ENCODE measurements around the gene ARHGAP26.

Gene ARHGAP26

GRCh38 chr5:142954455-142954854, 184.3 kb downstream of the ARHGAP26 start:
- Histone ChIP-seq H3K4me2 (ENCODE audit: low read length) (no peak overlapping the region), H4K20me1 (ENCODE audit: insufficient read depth, low read length) (no peaks in the 10 kb centered on the region), H3K4me3 (ENCODE audit: low read depth, low read length, poor library complexity, severe bottlenecking) (no peak overlapping the region), H3K4me1 (ENCODE audit: insufficient read depth, low read length, severe bottlenecking) (no peaks in the 10 kb centered on the region), H3K36me3 (ENCODE audit: insufficient read depth, low read length) (no peaks in the 10 kb centered on the region), H3K9ac (ENCODE audit: low read length) (no peak overlapping the region), H3F3A (ENCODE audit: insufficient read depth, low read length) (no peaks in the 10 kb centered on the region), H2AFZ (ENCODE audit: low read length) (no peak overlapping the region), H3K27me3 (ENCODE audit: insufficient read depth, low read length) (no peaks in the 10 kb centered on the region), H3K9me3 (ENCODE audit: low read length) (no peaks in the 10 kb centered on the region), H3K9me2 (ENCODE audit: low read depth, low read length) (no peaks in the 10 kb centered on the region), H3K27ac (ENCODE audit: low read depth, low read length, poor library complexity, severe bottlenecking) (no peak overlapping the region), H3K79me2 (ENCODE audit: insufficient read depth, low read length) (no peaks in the 10 kb centered on the region)
- no peak for TF ChIP-seq CTCF (IDR thresholded peaks at IDR 0.05; ENCODE audit: low read length)
- no peak for TF ChIP-seq EZH2 (IDR thresholded peaks at IDR 0.05; ENCODE audit: borderline replicate concordance, low read length)

GRCh38 chr5:142955628-142956027, 185.5 kb downstream of the ARHGAP26 start:
- H3K4me1 ChIP-seq (ENCODE audit: insufficient read depth, low read length, severe bottlenecking): no peaks in the 10 kb centered on the region
- H3K27me3 ChIP-seq (ENCODE audit: insufficient read depth, low read length): no peaks in the 10 kb centered on the region
- no peaks in the 10 kb centered on the region for H3K9me3 ChIP-seq (ENCODE audit: low read length)
- H3K27ac ChIP-seq (ENCODE audit: low read depth, low read length, poor library complexity, severe bottlenecking): no peak overlapping the region
- no peaks in the 10 kb centered on the region for H3F3A ChIP-seq (ENCODE audit: insufficient read depth, low read length)
- H2AFZ ChIP-seq (ENCODE audit: low read length): no peak overlapping the region
- H3K4me2 ChIP-seq (ENCODE audit: low read length): no peak overlapping the region
- H3K9ac ChIP-seq (ENCODE audit: low read length): no peak overlapping the region
- no peaks in the 10 kb centered on the region for H3K9me2 ChIP-seq (ENCODE audit: low read depth, low read length)
- no peaks in the 10 kb centered on the region for H4K20me1 ChIP-seq (ENCODE audit: insufficient read depth, low read length)
- H3K36me3 ChIP-seq (ENCODE audit: insufficient read depth, low read length): no peaks in the 10 kb centered on the region
- TF ChIP-seq EZH2 (IDR thresholded peaks at IDR 0.05; ENCODE audit: borderline replicate concordance, low read length) (no peak), CTCF (IDR thresholded peaks at IDR 0.05; ENCODE audit: low read length) (no peak)
- no peak overlapping the region for H3K4me3 ChIP-seq (ENCODE audit: low read depth, low read length, poor library complexity, severe bottlenecking)
- no peaks in the 10 kb centered on the region for H3K79me2 ChIP-seq (ENCODE audit: insufficient read depth, low read length)

GRCh38 chr5:142957528-142957927, 187.4 kb downstream of the ARHGAP26 start:
- Histone ChIP-seq H3K9ac (ENCODE audit: low read length) (no peak overlapping the region), H3K36me3 (ENCODE audit: insufficient read depth, low read length) (no peaks in the 10 kb centered on the region), H3K27ac (ENCODE audit: low read depth, low read length, poor library complexity, severe bottlenecking) (no peak overlapping the region), H3K79me2 (ENCODE audit: insufficient read depth, low read length) (no peaks in the 10 kb centered on the region), H4K20me1 (ENCODE audit: insufficient read depth, low read length) (no peaks in the 10 kb centered on the region), H3F3A (ENCODE audit: insufficient read depth, low read length) (no peaks in the 10 kb centered on the region), H3K27me3 (ENCODE audit: insufficient read depth, low read length) (no peaks in the 10 kb centered on the region), H3K4me3 (ENCODE audit: low read depth, low read length, poor library complexity, severe bottlenecking) (no peak overlapping the region), H3K4me1 (ENCODE audit: insufficient read depth, low read length, severe bottlenecking) (no peaks in the 10 kb centered on the region), H2AFZ (ENCODE audit: low read length) (no peak overlapping the region), H3K9me2 (ENCODE audit: low read depth, low read length) (no peaks in the 10 kb centered on the region), H3K4me2 (ENCODE audit: low read length) (no peak overlapping the region), H3K9me3 (ENCODE audit: low read length) (no peaks in the 10 kb centered on the region)
- TF ChIP-seq CTCF (IDR thresholded peaks at IDR 0.05; ENCODE audit: low read length) (no peak), EZH2 (IDR thresholded peaks at IDR 0.05; ENCODE audit: borderline replicate concordance, low read length) (no peak)
